HG02610 (cell line): ENCODE measurements around the gene ZMIZ1.
A peak's percentile ranks its signal among the peaks of the same experiment; 100 is the strongest.
"Not testable (repeated sequence)": the region's sequence is repeated elsewhere in the genome, so short reads cannot be mapped to it uniquely, and the experiment has no call there.

Experiments used
- ATAC-seq: cut with Tn5 transposase; IDR thresholded peaks from one replicate; pipeline ENCODE4 v1.9.1; 2021; ENCODE audit warnings: mild to moderate bottlenecking, moderate library complexity; ENCODE audit not compliant: unreplicated experiment

ZMIZ1 gene

GRCh38 chr10:79335094-79335469, 266.3 kb downstream of the ZMIZ1 start:
- ATAC-seq, result no peak

GRCh38 chr10:79335470-79336235, 266.9 kb downstream of the ZMIZ1 start:
- ATAC-seq, result no peak

GRCh38 chr10:79336276-79336675, 267.5 kb downstream of the ZMIZ1 start:
- ATAC-seq, result no peak

GRCh38 chr10:79336739-79337138, 268.0 kb downstream of the ZMIZ1 start:
- no peak for ATAC-seq

- ATAC-seq, result not testable (repeated sequence)
Measured at GRCh38 chr10:79337783-79338469, 269.2 kb downstream of the ZMIZ1 start.

- ATAC-seq, result no peak
Measured at GRCh38 chr10:79339266-79339665, 270.5 kb downstream of the ZMIZ1 start.

GRCh38 chr10:79340646-79341244, 272.0 kb downstream of the ZMIZ1 start:
- ATAC-seq, result no peak

GRCh38 chr10:79342295-79342761, 273.6 kb downstream of the ZMIZ1 start:
- ATAC-seq, result no peak

GRCh38 chr10:79342811-79343561, 274.2 kb downstream of the ZMIZ1 start:
- no peak for ATAC-seq

- no peak for ATAC-seq
Measured at GRCh38 chr10:79344502-79345195, 275.9 kb downstream of the ZMIZ1 start.

- ATAC-seq, result no peak
Measured at GRCh38 chr10:79345241-79346011, 276.7 kb downstream of the ZMIZ1 start.

GRCh38 chr10:79346012-79346340, 277.2 kb downstream of the ZMIZ1 start:
- ATAC-seq, result no peak

GRCh38 chr10:79346388-79347225, 277.8 kb downstream of the ZMIZ1 start:
- ATAC-seq, result no peak

GRCh38 chr10:79347226-79347893, 278.6 kb downstream of the ZMIZ1 start, which contains the start of gene PPIF:
TSS of gene PPIF (plus strand) at chr10:79347469. CDS start at chr10:79347549, 80 bp downstream.
- peak; percentile 83 for ATAC-seq

- peak; percentile 61 for ATAC-seq
Measured at GRCh38 chr10:79347894-79348639, 279.3 kb downstream of the ZMIZ1 start.

GRCh38 chr10:79348640-79348988, 279.8 kb downstream of the ZMIZ1 start:
- ATAC-seq, result no peak

- ATAC-seq, result no peak
Measured at GRCh38 chr10:79349072-79349491, 280.3 kb downstream of the ZMIZ1 start.
